Hematopoietic multipotent progenitor cell treated with erythropoietin and hydrocortisone succinate and interleukin-3 and kit ligand, for 15 days (in vitro differentiated cells): Measurements from ENCODE around the gene XPO6.

Experiments
- DNase-seq: peaks from one replicate; pipeline ENCODE4 v3.0.0-alpha.2; 2015; ENCODE audit warnings: low spot score

Gene XPO6

GRCh38 chr16:28062261-28062846 is 149.4 kb downstream of the XPO6 start:
- no peak for DNase-seq

GRCh38 chr16:28061352-28062101 is 150.2 kb downstream of the XPO6 start:
- no peak for DNase-seq

DNA sequence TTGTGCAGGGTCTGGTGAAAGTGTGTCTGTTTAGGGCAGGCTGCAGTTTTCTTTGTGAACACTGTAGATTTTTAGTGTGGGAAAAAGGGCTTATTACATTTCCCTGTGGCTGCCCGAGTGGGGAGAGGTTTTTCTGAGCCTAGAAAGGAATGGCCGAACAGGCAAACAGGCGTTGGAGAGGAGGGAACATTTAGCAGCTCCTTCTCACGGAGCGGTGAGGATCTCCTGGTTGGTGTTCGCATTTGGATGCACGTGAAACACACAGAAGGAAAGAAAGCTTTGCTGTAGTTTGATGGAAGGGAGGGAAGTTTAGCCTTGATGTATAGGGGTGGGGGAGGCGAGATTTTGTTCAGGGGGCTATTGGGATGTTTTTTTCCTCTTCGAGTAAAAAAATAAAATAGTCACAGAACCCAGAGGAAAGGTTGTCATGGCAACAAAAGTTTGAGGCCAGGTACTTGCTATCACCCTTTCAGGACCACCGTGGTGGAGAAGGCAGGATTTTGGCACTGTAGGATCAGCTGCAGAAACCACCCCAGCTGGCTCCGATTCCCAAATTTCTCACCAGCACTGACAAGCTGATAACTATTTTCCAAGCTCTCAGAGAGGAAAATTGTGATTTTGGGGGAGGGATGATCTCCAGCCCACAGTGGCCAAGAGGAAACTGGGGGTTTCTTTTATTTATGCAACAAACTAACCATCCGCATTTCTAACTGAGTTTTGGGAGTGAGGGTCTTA is 151.8 kb downstream of the XPO6 start:
- DNase-seq = no peak

DNA sequence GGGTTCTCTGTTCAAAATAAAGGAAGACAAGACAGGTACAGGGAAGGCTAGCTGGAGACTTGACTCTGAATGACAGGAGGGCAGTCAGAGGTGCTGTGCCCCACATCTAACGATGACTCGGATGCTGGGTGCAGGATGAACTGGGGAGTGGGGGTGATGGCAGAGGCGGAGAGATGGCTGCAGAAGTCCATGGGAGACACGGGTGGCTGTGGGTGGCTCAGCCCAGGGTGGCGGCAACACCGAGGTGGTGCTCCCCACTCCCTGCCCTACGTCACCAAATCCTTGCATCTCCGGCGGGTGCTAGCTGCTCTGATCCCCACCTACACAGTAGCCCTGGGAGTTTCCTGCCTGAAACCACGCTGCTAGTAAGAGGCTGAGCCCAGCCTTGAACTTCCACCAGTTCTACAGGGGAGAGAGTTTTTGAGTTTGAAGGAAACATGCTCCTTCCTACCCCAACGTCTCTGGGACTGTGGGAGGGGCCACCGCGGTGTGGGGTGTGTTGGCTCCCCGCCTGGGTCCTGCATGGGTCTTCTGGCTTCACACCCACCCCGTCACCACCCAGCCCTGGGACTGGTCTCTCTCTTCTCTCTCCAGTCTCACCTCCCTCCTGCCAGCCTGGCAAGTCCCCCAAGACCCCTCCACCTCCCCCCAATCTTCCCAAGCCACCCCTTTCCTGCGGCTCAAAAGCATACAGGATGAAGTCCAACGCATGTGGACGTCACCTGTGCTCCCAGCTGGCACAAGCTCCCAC is 152.8 kb downstream of the XPO6 start:
- DNase-seq = no peak

DNA sequence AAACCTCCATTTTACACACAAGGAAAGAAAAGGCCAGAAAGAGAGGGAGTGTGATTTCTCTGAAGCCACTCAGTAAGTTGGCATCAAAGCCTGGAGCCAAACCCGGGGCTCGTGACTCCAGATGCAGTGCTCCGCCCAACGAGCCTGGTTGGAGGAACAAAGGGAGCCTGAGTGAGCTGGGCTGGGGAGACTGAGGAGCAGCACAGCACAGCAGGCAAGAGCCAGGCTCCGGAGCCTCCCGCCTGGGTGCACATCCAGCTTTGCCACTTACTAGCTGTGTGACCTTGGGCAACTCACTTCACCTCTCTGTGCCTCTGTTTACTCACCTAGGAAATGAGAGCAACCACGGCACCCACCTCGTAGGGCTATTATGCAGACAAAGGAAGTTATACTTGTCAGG is 153.8 kb downstream of the XPO6 start:
- DNase-seq = no peak

GRCh38 chr16:28053461-28053860 is 158.3 kb downstream of the XPO6 start:
- DNase-seq = no peak

GRCh38 chr16:28052274-28053128 is 159.3 kb downstream of the XPO6 start:
- DNase-seq = no peak

GRCh38 chr16:28051486-28051885 is 160.3 kb downstream of the XPO6 start:
- no peak for DNase-seq
